ENCODE measurements around the gene ADPGK.

Gene ADPGK

DNA sequence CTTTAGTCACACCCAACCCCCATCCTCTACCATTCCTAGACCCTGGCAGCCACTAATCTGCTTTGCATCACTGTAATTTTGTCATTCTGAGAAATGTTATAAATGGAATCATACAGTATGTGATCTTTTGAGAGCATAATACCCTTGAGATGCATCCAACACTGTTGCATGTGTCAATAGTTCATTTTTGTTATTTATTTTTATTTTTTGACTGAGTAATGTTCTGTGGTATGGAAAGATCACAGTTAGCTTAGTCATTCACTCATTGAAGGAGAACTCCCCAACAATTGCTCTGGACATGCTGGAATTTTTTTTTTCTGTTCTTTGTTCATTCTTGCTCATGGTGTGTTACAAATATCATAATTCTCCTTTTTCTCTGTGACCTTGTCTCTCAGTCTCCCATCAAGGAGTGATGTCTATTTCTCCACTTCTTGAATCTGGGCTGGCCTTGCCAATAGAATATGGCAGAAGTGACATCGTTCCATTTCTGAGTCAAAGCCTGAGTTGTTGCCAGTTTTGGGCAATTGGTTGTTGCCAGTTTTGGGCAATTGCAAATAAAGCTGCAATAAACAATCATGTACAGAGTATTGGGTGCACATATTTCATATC, 6.8 kb upstream of the ADPGK start:
- no peak for DNase-seq (ENCODE audit: low spot score)

GRCh38 chr15:72787526-72787925, 4.0 kb upstream of the ADPGK start:
- no peak for DNase-seq (ENCODE audit: low spot score)

DNA sequence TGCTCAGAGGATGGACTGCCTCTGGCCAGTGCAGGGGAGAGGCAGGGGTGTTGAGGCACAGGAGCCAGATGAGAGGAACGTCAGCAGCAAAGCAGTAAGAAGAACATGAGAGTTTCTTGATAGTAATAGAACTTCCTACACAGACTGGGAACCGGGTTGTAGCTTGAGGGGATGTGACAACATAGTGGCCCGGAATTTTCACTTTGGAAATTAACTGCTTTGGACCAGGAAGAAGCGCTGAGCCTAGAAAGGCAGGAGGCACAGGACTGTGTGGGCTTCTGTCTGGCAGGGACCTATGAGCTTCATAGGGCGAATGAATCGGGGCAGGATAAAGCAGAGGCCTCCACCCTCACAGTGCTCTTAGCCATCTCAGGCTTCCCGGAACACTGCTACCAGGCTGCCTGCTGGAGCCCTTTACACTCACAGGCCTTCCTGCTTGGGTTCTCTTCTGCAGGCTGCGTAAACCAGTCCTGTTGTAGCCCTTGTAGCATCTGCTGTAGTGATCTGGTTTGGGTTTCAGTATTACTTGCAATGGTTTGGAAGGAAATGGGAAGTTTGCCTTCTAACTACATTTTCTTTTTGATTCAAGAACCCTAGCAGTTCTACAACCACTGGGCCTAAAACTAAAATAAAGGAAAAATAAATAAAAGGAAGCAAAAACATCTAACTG, 3.3 kb upstream of the ADPGK start:
- DNase-seq (ENCODE audit: low spot score) = no peak

DNA sequence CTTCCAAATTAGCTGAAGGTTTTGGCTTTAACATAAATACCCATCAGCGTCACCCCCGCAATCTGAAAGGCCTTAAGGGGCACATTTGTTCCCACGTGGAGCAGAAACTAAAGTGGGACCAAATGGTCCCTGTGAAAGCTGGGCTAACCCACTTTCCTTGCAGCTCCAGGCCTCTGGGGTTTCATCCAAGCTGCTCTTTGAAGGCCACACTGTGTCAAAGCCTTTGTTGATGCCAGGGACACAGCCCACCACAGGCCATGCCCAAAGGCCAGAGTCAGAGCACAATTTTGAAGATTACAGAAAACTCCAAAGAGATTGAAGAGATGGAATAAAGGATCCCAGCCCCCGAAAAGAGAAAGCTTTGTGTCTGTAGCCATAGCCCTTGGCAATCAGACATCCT, 2.7 kb upstream of the ADPGK start:
- no peak for DNase-seq (ENCODE audit: low spot score)

DNA sequence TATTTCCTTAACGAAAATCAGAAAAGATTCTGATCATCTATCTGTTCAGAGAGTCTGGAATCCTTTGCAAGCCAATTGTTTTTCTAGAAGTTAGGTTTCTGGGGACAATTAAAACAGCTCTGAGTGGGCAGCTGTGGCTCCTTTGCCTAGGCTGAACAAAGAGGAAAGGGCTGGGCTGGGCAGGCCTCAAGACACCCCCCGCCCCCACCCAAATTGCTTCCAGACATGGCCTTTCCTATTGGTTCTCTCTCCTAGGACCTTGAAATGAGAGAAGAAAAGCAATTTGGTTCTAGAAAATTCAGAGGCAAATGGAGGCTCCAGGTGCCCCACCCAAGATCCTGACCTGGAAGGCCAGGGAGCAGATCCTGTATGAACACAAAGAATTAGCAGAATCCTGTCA, 2.3 kb upstream of the ADPGK start:
- no peak for DNase-seq (ENCODE audit: low spot score)

DNA sequence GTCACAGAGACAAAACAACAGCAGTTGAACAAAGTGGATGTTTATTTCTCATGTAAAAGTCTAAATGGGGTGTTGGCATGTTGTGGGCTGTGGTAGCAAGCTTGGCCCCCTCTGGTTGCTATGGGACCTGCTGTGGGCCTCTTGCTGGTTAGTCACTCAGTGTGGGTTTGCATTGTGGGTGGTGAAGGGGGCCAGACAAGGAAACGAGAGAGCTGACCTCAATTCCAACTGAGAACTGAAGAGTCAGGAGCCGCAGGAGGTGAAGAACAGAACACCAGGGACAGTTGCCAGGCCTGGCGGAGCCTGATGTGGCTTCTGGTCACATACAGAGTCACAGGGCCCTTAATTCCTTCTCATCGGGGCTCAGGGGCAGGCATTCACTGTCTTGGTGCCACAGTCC, 1.9 kb upstream of the ADPGK start:
- peak; percentile 37 for DNase-seq (ENCODE audit: low spot score)

GRCh38 chr15:72784456-72784876, 908 bp upstream of the ADPGK start:
- DNase-seq (ENCODE audit: low spot score) = no peak

- peak; percentile 81 for DNase-seq (ENCODE audit: low spot score)
These were observed 436 bp downstream of the ADPGK start for GRCh38 chr15:72783004-72783639.

DNA sequence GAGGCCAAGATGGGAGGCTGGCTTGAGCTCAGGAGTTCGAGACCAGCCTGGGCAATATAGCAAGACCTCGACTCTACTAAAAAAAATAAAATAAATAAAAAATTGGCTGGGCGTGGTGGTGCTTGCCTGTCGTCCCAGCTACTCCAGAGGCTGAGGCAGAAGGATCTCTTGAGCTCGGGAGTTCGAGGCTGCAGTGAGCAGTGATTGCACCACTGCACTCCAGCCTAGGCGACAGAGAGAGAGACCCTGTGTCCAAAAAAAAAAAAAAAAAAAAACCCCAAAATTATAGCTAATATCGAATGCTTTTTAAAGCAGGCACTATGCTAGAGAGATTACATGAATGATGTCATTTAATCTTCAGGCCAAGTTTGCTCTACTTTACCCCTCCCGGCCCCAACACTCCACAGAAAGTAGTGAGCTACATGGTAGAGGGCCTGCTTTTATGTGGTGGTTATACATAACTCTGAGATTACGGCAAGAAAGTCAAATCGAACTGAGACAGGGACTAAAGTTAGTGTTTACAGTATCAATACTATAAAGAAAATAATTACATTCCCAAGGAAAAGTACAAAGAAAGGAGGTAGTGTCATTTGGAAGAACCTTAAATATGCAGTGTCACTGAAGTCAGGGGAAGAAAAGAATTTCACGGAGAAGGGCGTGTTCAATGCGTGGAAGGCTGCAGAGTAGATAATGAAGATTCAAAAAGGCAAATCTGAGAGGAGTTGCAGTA, 1.1 kb downstream of the ADPGK start:
- no peak for DNase-seq (ENCODE audit: low spot score)

GRCh38 chr15:72781631-72782030, 1.9 kb downstream of the ADPGK start:
- DNase-seq (ENCODE audit: low spot score) = no peak

DNA sequence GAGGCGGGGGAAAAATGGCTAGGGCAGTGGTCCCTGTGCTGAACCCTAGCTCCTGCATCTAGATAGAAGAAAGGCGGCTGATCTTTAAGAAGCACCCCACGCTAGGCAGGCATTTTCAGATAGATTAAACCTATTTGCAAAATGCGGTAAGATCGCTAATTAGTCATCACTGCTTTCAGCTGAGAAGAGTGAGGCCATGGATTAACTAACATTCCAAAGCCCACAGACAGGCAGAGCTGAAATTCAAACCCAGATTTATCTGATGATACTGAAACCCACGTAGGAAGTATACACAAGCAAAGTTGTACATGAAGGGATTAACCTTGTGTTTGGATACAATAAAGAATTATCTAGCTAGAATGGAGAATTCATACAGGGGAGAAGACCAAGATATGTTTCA, 4.8 kb downstream of the ADPGK start:
- no peak for DNase-seq (ENCODE audit: low spot score)

DNA sequence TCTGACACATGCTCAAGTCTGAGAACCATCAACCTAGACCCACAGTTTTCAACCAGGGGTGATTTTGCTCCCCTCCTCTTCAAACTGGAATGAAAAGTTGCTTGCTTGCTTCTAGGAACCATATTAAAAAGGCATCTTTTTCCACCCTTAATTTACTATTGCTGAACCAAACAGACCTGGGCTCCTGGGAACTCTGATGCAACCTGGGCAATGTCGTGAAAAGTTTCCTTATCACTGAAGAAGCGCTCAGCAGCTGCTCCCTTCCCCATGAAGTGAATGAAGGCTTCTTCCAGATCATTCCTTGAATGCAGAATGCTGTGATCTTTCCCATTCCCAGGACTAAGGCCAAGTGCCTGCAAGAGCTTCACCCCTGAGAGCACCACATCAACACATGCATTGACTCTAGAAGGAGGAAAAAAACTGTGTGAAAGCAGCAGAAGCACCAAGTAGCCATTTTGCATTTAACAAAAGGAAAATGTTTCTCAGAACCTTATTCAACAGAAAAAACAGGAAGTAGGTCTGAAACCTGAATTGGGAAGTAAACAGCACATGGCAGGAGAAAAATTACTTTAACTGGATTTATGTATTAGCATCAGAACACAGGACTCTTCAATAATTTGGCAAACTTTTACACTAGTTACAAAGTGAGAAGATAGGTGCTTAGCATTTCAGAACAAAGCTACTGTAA, 8.7 kb downstream of the ADPGK start:
- peak; percentile 45 for DNase-seq (ENCODE audit: low spot score)

DNA sequence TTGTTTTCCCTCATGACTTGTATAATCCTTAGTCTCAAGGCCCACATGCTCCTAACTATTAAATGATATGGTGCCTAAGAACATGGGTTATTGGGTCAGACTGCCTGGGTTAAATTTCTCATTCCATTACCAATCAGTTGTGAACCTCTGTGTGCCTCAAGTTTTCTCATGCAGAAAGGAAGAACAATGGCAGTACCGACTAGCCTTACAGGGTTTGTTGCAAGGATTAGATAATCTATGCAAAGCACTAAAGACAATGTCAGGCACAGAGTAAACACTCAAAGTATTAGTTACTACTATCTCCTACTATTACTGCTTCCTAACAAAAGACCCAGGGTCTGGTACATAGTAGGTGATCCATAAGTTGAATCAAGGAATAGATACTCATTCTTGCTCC, 12.2 kb downstream of the ADPGK start:
- no peak for DNase-seq (ENCODE audit: low spot score)

- no peak for DNase-seq (ENCODE audit: low spot score)
These were observed 12.8 kb downstream of the ADPGK start for GRCh38 chr15:72770673-72771328.

DNA sequence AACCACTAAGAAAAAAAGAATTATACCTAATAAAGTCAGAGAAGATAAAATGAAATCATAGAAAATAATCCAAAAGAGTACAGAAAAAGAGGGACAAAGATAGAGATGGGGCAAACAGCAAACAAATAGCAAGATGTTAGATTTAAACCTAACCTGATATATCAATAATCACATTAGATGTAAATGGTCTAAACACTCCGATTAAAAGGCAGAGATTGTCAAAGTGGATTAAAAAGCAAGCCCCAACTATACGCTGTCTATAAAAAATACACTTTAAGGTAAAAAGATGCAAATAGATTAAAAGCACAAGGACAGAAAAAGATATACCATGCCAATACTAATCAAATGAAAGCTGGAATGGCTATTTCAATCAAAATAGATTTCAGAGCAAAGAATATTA, 16.8 kb downstream of the ADPGK start:
- no peak for DNase-seq (ENCODE audit: low spot score)

GRCh38 chr15:72766025-72766424, 17.5 kb downstream of the ADPGK start:
- DNase-seq (ENCODE audit: low spot score) = no peak

DNA sequence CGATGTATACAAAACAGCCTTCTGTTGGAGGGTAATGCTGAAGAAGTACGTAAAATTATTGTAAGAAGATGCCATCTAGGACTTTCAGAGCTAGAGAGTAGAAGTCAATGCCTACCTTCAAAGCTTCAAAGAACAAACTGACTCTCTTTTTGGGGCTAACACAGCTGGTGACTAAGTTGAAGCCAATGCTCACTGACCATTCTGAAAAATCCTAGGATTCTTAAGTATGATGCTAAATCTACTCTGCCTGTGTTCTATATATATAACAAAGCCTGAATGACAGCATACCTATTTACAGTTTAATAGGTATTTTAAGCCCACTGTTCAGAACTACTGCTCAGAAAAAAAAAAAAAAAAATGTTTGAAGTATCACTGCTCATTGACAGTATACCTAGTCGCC, 18.9 kb downstream of the ADPGK start:
- no peak for DNase-seq (ENCODE audit: low spot score)

DNA sequence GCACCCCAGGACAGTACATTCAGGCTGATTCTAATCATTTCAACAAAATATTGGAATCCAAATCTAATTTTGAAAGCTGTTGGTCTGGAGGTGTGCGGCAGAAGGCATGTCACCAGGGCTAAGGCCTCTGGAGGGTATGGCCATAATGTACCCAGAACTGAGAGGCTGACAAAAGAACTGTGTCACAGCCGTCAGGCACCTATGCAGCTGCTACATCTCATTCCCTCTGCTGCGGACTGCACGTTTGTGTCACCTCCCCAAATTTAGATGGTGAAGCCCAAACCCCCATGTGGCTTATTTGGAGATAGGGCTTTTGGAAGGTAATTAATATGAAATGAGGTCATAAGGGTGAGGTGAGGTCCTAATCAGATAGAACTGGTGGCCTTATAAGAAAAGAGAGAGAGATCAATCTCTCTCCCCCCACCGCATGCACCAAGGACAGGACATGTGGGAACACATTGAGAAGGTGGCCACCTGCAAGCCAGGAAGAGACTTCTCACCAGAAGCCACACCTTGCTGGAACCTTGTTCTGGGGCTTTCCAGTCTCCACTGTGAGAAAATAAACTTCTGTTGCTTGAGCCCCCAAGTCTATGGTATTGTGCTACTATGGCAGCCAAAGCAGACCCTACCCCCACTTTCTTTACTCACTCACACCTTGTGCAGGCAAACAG, 22.8 kb downstream of the ADPGK start:
- no peak for DNase-seq (ENCODE audit: low spot score)

DNA sequence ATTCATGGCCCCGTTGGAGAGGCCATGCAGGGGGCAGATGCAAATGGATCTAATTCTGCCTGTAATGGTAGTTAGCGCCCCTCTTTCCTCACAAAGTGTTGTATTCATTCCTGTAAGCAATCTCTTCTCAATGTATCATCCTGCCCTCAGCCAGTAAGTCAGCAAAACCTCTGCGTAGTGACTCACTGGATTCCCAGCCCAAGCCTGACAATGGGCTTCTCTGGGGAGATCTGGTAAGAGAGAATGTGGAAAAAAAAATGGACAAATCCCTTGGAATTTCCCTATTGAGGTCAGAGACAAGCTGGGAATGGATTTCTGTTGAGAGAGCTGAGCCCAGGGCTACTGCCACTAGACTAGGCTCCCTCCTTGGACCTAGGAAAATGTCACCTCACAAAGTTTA, 25.4 kb downstream of the ADPGK start:
- DNase-seq (ENCODE audit: low spot score) = no peak

- no peak for DNase-seq (ENCODE audit: low spot score)
These were observed 29.5 kb downstream of the ADPGK start for GRCh38 chr15:72754096-72754495.

DNA sequence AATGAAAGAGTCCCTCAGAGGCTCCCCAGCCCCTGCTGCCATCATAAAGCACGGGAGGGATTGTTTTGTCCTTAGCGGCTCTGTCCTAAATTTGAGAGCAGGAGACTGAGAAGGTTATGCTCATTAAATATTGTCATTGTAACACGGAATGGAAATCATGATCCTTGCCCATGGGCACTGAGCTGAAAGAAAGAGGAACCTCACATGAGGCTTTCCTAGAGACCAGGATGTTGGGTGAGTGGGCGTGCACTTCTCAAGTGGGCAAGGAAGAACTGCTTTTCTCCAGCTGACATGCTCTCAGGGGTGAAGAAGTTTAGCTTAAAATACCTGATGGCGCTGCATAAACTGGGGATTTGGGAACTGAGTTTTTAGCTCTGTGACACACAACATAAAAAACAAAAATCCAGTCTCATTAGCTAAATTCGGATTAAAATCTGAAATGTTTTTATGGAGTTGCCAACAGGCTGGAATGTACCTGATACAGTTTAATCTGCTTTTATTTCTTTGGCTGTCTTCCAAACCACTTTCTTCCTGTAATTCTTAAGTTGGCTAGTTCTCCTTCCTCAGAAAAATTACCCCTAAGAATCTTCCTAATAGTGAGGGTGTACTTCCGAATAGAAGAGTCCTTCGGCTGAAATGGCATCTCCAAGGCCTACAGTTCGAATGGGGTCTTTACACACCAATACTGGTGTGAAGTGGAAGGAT, 31.7 kb downstream of the ADPGK start:
- DNase-seq (ENCODE audit: low spot score) = peak; percentile 72

Measured in pons (tissue), 1 donor.